HG02870 (cell line): ENCODE measurements around the gene MSX2.

Source experiments
- ATAC-seq: cut with Tn5 transposase; IDR thresholded peaks from one replicate; pipeline ENCODE4 v1.9.1; 2021; ENCODE audit warnings: mild to moderate bottlenecking, moderate library complexity; ENCODE audit not compliant: unreplicated experiment

The MSX2 gene

GRCh38 chr5:174717826-174718455 is 6.4 kb upstream of the MSX2 start:
- no peak for ATAC-seq

- no peak for ATAC-seq
These were observed 5.3 kb upstream of the MSX2 start for GRCh38 chr5:174718880-174719610.

- ATAC-seq: no peak
These were observed 4.4 kb upstream of the MSX2 start for GRCh38 chr5:174719793-174720611.

GRCh38 chr5:174720612-174721529 is 3.5 kb upstream of the MSX2 start:
- ATAC-seq: no peak

- ATAC-seq: no peak
These were observed 2.6 kb upstream of the MSX2 start for GRCh38 chr5:174721530-174722432.

GRCh38 chr5:174722500-174722899 is 1.9 kb upstream of the MSX2 start:
- no peak for ATAC-seq

- ATAC-seq: no peak
These were observed 935 bp upstream of the MSX2 start for GRCh38 chr5:174723315-174723978.

GRCh38 chr5:174723979-174724483 is 351 bp upstream of the MSX2 start:
- no peak for ATAC-seq

- ATAC-seq: no peak
These were observed 1.0 kb downstream of the MSX2 start for GRCh38 chr5:174725261-174725990.

GRCh38 chr5:174725991-174726601 is 1.7 kb downstream of the MSX2 start:
- ATAC-seq: no peak

GRCh38 chr5:174726916-174727793 is 2.8 kb downstream of the MSX2 start:
- no peak for ATAC-seq

- no peak for ATAC-seq
These were observed 3.7 kb downstream of the MSX2 start for GRCh38 chr5:174727794-174728680.

- no peak for ATAC-seq
These were observed 4.8 kb downstream of the MSX2 start for GRCh38 chr5:174729075-174729680.

GRCh38 chr5:174731214-174732035 is 7.0 kb downstream of the MSX2 start:
- no peak for ATAC-seq
